ENCODE results near the gene SPATA13.
"Not testable (repeated sequence)": the region's sequence is repeated elsewhere in the genome, so short reads cannot be mapped to it uniquely, and the experiment has no call there.

The SPATA13 gene

DNA sequence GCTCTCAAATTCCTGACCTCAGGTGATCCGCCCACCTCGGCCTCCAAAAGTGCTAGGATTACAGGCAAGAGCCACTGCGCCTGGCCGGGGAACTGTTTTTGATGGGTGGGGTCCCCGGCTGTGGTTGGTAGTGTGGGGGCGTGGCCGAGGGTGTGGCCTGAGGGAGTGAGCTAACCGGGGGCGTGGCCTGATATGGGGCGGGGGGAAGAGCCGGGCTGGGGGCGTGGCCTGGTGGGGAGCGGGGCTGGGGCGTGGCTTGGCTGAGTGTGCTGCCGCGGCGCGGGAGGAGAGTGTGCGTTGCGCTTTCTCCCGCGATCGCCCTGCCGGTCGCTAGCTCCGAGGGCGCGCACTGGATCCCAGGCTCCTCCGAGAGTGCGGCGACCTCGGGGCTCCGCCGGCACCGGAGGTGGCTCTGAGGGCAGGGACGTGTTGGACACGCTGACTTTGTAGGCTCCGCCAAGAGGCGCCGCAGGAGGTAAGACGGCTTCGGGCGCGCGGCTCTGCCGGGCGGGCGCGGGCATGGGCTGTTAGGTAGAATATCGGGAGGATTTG lies at the start of gene SPATA13:
TSS of gene SPATA13 (plus strand) at position 263 of the 552 bp plus-strand sequence. CDS start 62,210 bp downstream, outside the sequence.
- TF ChIP-seq, protein P1, sequence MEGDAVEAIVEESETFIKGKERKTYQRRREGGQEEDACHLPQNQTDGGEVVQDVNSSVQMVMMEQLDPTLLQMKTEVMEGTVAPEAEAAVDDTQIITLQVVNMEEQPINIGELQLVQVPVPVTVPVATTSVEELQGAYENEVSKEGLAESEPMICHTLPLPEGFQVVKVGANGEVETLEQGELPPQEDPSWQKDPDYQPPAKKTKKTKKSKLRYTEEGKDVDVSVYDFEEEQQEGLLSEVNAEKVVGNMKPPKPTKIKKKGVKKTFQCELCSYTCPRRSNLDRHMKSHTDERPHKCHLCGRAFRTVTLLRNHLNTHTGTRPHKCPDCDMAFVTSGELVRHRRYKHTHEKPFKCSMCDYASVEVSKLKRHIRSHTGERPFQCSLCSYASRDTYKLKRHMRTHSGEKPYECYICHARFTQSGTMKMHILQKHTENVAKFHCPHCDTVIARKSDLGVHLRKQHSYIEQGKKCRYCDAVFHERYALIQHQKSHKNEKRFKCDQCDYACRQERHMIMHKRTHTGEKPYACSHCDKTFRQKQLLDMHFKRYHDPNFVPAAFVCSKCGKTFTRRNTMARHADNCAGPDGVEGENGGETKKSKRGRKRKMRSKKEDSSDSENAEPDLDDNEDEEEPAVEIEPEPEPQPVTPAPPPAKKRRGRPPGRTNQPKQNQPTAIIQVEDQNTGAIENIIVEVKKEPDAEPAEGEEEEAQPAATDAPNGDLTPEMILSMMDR (IDR thresholded peaks at IDR 0.05; ENCODE audit: low read length, missing control alignments): no peak
- H3K4me3 ChIP-seq (replicated peaks; ENCODE audit: low read depth, low read length): peak within 1 kb of the TSS; percentile 81
- peak; percentile 87 for DNase-seq (ENCODE audit: low read depth)

DNA sequence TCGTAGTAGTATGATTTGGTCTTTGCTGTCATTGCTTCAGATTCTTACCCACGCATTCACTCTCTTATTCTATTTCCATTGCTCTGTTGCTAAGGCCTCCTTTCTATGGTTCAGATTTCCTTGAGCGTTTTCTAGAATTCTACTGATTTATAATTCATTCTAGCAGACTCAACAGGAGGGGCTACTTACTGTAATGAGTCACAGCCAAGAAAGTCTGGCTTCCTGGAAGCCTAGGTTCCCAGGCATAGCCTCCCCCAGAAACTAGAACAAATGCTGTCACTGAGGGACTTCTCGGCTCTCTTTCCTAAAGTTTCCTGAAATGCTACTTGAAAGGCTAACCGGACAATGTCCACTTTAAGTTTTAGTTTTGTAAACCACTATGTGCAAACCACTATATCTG lies 47.7 kb upstream of the SPATA13 start:
- no peak overlapping the region for H3K4me3 ChIP-seq (replicated peaks; ENCODE audit: low read depth, low read length)
- TF ChIP-seq, protein P1 (IDR thresholded peaks at IDR 0.05; ENCODE audit: low read length, missing control alignments): no peak

DNA sequence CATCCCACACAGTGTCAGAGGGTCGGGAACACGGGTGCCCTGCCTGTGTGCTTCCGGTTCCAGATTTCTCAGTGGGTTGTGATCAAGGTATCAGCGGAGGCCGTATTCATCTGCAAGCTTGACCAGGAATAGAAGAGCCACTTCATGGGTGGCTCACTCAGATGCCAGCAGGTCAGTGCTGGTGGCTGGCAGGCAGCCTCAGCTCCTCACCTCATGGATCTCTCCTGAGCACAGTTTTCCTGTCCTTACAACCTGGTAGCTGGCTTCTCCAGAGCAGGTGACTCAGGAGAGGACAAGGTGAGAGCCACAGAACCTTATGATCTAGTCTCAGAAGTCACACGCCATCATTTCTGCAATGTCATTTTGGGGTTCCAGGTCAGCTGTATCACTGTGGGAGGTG lies 44.8 kb upstream of the SPATA13 start:
- TF ChIP-seq, protein P1 (IDR thresholded peaks at IDR 0.05; ENCODE audit: low read length, missing control alignments): no peak
- no peak for DNase-seq (ENCODE audit: low read depth)
- H3K4me3 ChIP-seq (replicated peaks; ENCODE audit: low read depth, low read length): no peak overlapping the region

More for the DNA sequence above, 47.7 kb upstream of the SPATA13 start:
- DNase-seq (ENCODE audit: low read depth): peak; percentile 56

DNA sequence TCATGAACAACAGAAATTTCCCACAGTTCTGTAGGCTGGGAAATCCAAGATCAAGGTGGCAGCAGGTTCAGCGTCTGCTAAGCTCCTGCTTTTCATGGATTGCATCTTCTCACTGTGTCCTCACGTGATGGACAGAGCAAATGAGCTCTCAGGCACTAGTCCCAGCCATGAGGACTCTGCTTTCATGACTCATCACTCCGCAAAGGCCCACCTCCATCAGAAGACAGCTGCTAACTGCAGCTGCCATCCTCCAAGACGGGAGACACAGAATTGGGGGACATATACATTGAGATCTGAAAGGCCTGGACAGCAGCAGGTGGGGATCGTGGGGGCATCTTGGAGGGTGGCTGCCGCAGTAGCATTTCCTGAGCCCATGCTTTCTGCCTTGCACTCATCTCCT lies 44.4 kb upstream of the SPATA13 start:
- no peak for DNase-seq (ENCODE audit: low read depth)
- TF ChIP-seq, protein P1 (IDR thresholded peaks at IDR 0.05; ENCODE audit: low read length, missing control alignments): no peak
- no peak overlapping the region for H3K4me3 ChIP-seq (replicated peaks; ENCODE audit: low read depth, low read length)

DNA sequence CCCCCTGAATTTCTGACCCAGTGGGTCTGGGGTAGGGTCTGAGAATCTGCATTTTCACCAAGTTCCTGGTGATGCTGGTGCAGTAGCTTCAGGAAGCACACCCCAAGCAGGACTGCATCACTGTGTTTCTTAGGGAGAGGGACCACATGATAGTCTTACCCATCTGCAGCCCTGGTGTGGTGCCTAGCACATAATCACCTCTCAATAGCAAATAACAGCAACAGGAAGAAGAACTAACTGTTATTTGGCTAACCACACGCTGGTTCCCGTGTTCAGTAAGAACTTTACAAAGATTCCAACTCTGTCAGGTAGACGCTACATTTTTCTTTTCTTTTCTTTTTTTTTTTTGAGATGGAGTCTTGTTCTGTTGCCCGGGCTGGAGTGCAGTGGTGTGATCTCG lies 41.9 kb upstream of the SPATA13 start:
- TF ChIP-seq, protein P1 (IDR thresholded peaks at IDR 0.05; ENCODE audit: low read length, missing control alignments): no peak
- no peak for DNase-seq (ENCODE audit: low read depth)

DNA sequence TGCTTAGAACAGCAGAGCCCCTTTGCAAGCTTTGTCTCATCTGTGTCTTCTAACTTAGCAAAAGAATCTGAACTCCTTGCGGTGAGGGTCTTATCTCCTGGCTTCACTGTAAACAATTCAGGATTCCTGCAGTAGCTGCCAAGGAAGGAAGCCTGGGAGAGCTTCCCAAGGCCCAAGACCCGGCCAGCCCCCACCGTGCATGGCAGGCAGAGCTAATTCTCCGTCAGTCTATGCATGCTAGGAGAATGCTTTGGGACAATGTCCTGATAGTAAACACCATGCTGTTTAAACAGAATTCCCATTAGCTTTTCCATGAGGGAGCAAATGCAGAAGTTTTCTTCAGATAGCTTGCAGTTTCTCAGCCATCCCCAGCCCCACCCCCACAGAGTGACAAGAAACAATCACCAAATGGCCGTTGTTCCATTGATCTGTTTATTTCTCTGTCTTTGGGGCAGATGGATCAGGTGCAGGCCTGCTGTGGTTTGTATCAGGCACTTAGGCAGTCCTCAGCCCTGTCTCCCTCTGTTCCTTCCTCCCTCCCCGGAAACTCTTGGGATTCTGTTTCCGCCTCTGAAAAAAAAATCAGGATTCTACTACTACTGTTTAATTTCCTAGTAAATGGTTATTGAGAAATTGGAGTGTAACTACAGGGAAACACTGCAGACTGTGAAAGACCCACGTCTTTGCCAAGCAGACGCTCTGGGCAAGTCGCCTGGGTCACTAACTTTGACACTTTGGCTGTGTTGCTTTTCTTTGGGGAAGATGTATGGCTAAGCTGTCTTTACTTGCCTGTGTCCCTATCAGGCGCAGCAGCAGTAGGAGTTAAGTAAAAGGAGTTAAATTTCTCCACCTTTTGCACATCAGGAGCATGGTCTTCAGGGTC lies 40.7 kb upstream of the SPATA13 start:
- peak; percentile 69 for DNase-seq (ENCODE audit: low read depth)
- TF ChIP-seq, protein P1 (IDR thresholded peaks at IDR 0.05; ENCODE audit: low read length, missing control alignments): no peak
- no peak overlapping the region for H3K4me3 ChIP-seq (replicated peaks; ENCODE audit: low read depth, low read length)

More for the DNA sequence above, 41.9 kb upstream of the SPATA13 start:
- H3K4me3 ChIP-seq (replicated peaks; ENCODE audit: low read depth, low read length): no peak overlapping the region

DNA sequence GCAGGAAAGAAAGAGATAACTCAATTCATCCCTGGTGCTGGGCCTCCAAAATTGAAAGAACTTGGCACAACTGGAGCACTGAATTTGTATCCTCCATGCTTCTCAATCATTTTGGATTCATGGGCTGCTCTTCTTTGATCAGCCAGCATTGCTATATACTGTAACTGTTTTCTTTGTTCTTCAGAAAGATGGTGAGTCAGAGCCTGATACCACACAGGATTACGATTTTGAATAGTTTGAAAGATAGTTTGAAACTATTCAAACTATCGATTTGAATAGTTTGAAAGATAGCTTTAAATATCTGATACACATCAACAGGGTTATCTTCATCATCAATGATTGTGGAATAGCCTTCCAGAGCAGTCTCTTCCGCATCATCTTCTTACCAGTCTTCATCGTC lies 38.5 kb upstream of the SPATA13 start:
- not testable (repeated sequence) for DNase-seq (ENCODE audit: low read depth); H3K4me3 ChIP-seq (replicated peaks; ENCODE audit: low read depth, low read length)

Measured in fibroblast of pulmonary artery (primary cell).